Activated gamma-delta T cell (primary cell): ENCODE measurements around the gene FNIP2.
"Not testable (repeated sequence)": the region's sequence is repeated elsewhere in the genome, so short reads cannot be mapped to it uniquely, and the experiment has no call there.

Experiments
- DNase-seq: peaks from one replicate; lab custom pipeline; 2025; lab: John Stamatoyannopoulos, UW

The FNIP2 gene

GRCh38 chr4:158870626-158871334 lies 102.0 kb downstream of the FNIP2 start:
- peak; percentile 3 for DNase-seq

- no peak for DNase-seq
Measured at GRCh38 chr4:158871335-158871724, 102.5 kb downstream of the FNIP2 start.

- DNase-seq: no peak
Measured at GRCh38 chr4:158873795-158874401, 105.1 kb downstream of the FNIP2 start.

GRCh38 chr4:158875026-158875425 lies 106.2 kb downstream of the FNIP2 start:
- DNase-seq: no peak

GRCh38 chr4:158875455-158875854 lies 106.6 kb downstream of the FNIP2 start:
- DNase-seq: no peak

- no peak for DNase-seq
Measured at GRCh38 chr4:158877069-158877468, 108.2 kb downstream of the FNIP2 start.

- not testable (repeated sequence) for DNase-seq
Measured at GRCh38 chr4:158882142-158882541, 113.3 kb downstream of the FNIP2 start.

GRCh38 chr4:158884280-158884679 lies 115.5 kb downstream of the FNIP2 start:
- no peak for DNase-seq

GRCh38 chr4:158885564-158885963 lies 116.7 kb downstream of the FNIP2 start:
- DNase-seq: no peak

- DNase-seq: no peak
Measured at GRCh38 chr4:158890294-158890693, 121.5 kb downstream of the FNIP2 start.

GRCh38 chr4:158891256-158891655 lies 122.4 kb downstream of the FNIP2 start:
- no peak for DNase-seq

GRCh38 chr4:158894826-158895225 lies 126.0 kb downstream of the FNIP2 start:
- no peak for DNase-seq

GRCh38 chr4:158895797-158896576 lies 127.2 kb downstream of the FNIP2 start:
- DNase-seq: no peak

- DNase-seq: not testable (repeated sequence)
Measured at GRCh38 chr4:158896577-158897238, 127.9 kb downstream of the FNIP2 start.

GRCh38 chr4:158900408-158900807 lies 131.6 kb downstream of the FNIP2 start:
- DNase-seq: not testable (repeated sequence)

GRCh38 chr4:158902280-158903078 lies 133.7 kb downstream of the FNIP2 start:
- DNase-seq: not testable (repeated sequence)

GRCh38 chr4:158903079-158903456 lies 134.2 kb downstream of the FNIP2 start:
- no peak for DNase-seq

- no peak for DNase-seq
Measured at GRCh38 chr4:158903472-158904043, 134.7 kb downstream of the FNIP2 start.

- DNase-seq: no peak
Measured at GRCh38 chr4:158904815-158905214, 136.0 kb downstream of the FNIP2 start.

- DNase-seq: no peak
Measured at GRCh38 chr4:158906073-158906472, 137.2 kb downstream of the FNIP2 start.

- no peak for DNase-seq
Measured at GRCh38 chr4:158912390-158912789, 143.6 kb downstream of the FNIP2 start.
